HepG2 (cell line): ENCODE results near the gene PIP5K1C. TPM values are rescaled to one million over a fixed set of nuclear protein-coding genes. Genes with fewer than 3 reads are reported as not detected.

ENCODE experiments used
- ATAC-seq: fragments of 200-7000 bp; cut with Tn5 transposase; 3 replicates; pipeline ENCODE4 v1.9.1; 2020; ENCODE audit warnings: mild to moderate bottlenecking, moderate library complexity
- BruUV-seq: library from RNA; stranded (reverse); fragments of 400-500 nt; replicated peaks from 2 replicates; lab custom pipeline; 2021; lab: Mats Ljungman, UMichigan
- CTCF ChIA-PET: fragments of 300-600 bp; formaldehyde crosslinking; extraction: SDS; loops from one replicate; lab custom pipeline; 2021; ENCODE audit warnings: low total read pairs, inconsistent platforms, low intra/inter-chr PET ratio; lab: Yijun Ruan, JAX
- POLR2A ChIA-PET: fragments of 350-600 bp; sonication (Branson Sonifier 250); formaldehyde crosslinking; loops from one replicate; lab custom pipeline; 2020; ENCODE audit warnings: antibody characterized with exemption, inconsistent platforms; lab: Yijun Ruan, JAX
- DNase-seq: peaks from one replicate; pipeline ENCODE4 v3.0.0-alpha.2; 2015; ENCODE audit warnings: low spot score
- FAIRE-seq: peaks from 3 replicates; lab custom pipeline; 2011; peaks lifted over from hg19 to GRCh38; lab: Jason Lieb, UNC
- H2AFZ ChIP-seq: one replicate; pipeline ENCODE4 v1.6.1; 2011; ENCODE audit warnings: low read length, inconsistent platforms
- H3K27ac ChIP-seq: fragments of 300-600 bp; 3 replicates; pipeline ENCODE4 v1.8.0; 2011; ENCODE audit warnings: mixed run types, mild to moderate bottlenecking, mixed read lengths, low read length, inconsistent platforms; ENCODE audit not compliant: insufficient read depth; ENCODE audit errors: extremely low read length
- H3K27me3 ChIP-seq, 2 experiments: fragments of 200-600 bp in 1 of 2; 2 replicates in 1 of 2; 3 replicates in 1 of 2; pipeline versions ENCODE4 v1.6.0 to v1.8.0; 2011; ENCODE audit warnings: low read length in 2 of 2, mild to moderate bottlenecking in 2 of 2, moderate library complexity in 2 of 2, inconsistent platforms in 1 of 2; ENCODE audit not compliant: insufficient read depth in 2 of 2, control insufficient read depth in 1 of 2
- H3K36me3 ChIP-seq, 2 experiments: fragments of 200-600 bp in 1 of 2; replicated peaks in 1 of 2; 2 replicates in 1 of 2; 3 replicates in 1 of 2; pipeline versions ENCODE4 v1.5.1 to v1.8.0; 2011; ENCODE audit warnings: low read length in 2 of 2, inconsistent platforms in 1 of 2; ENCODE audit not compliant: insufficient read depth in 2 of 2, control insufficient read depth in 1 of 2
- H3K4me1 ChIP-seq: 2 replicates; pipeline ENCODE4 v1.5.1; 2012; ENCODE audit warnings: low read length, inconsistent platforms; ENCODE audit not compliant: insufficient read depth
- H3K4me2 ChIP-seq: 2 replicates; pipeline ENCODE4 v1.6.0; 2011; ENCODE audit warnings: low read depth, low read length, inconsistent platforms
- H3K4me3 ChIP-seq, 3 experiments: fragments of 200-600 bp in 1 of 3; sonication (generic), shearing (Covaris generic) in 1 of 3; replicated peaks in 1 of 3; 2 replicates each; pipeline ENCODE4 v1.5.1; 2011 to 2016; ENCODE audit warnings: low read length in 3 of 3, inconsistent platforms in 2 of 3, low read depth in 2 of 3, mild to moderate bottlenecking in 2 of 3, control low read depth in 1 of 3, mixed read lengths in 1 of 3; ENCODE audit not compliant: insufficient read depth in 1 of 3
- H3K79me2 ChIP-seq: one replicate; pipeline ENCODE4 v1.6.1; 2011; ENCODE audit warnings: low read length, inconsistent platforms; ENCODE audit not compliant: insufficient read depth
- H3K9ac ChIP-seq: 2 replicates; pipeline ENCODE4 v1.6.0; 2011; ENCODE audit warnings: mild to moderate bottlenecking, low read depth, low read length, inconsistent platforms; ENCODE audit not compliant: insufficient read depth
- H3K9me3 ChIP-seq: 2 replicates; pipeline ENCODE4 v1.5.1; 2012; ENCODE audit warnings: mild to moderate bottlenecking, low read length
- H4K20me1 ChIP-seq: 2 replicates; pipeline ENCODE4 v1.6.0; 2011; ENCODE audit warnings: inconsistent platforms, mild to moderate bottlenecking, low read length, moderate library complexity; ENCODE audit not compliant: insufficient read depth
- ATF7 ChIP-seq, 2 experiments: fragments of 450-650 bp in 1 of 2; sonication (generic) in 1 of 2; formaldehyde crosslinking in 1 of 2; IDR thresholded peaks; 2 replicates each; pipeline versions ENCODE4 v1.4.0 to v1.6.1; 2016 to 2020; ENCODE audit warnings: antibody characterized with exemption in 1 of 2, mild to moderate bottlenecking in 1 of 2, missing genetic modification reagents in 1 of 2
- CREB1 ChIP-seq, 2 experiments: fragments of 450-650 bp in 1 of 2; IDR thresholded peaks; 2 replicates each; pipeline ENCODE4 v1.6.1; 2016 to 2017; ENCODE audit warnings: control low read depth in 1 of 2, mild to moderate bottlenecking in 1 of 2, missing compliant biosample characterization in 1 of 2, missing genetic modification characterization in 1 of 2
- HNRNPL ChIP-seq: fragments of 200-400 bp; formaldehyde crosslinking; IDR thresholded peaks from 2 replicates; pipeline ENCODE4 v1.6.1; 2017; ENCODE audit warnings: mild to moderate bottlenecking, low read depth, low read length
- JUNB ChIP-seq: sonication (generic); formaldehyde crosslinking; IDR thresholded peaks from 2 replicates; pipeline ENCODE4 v1.8.0; 2022; ENCODE audit warnings: missing genetic modification reagents, mild to moderate bottlenecking, borderline replicate concordance
- NR2F6 ChIP-seq, 2 experiments: IDR thresholded peaks; 2 replicates each; pipeline ENCODE4 v1.6.1; 2016; ENCODE audit warnings: antibody characterized with exemption in 1 of 2, mild to moderate bottlenecking in 1 of 2
- PCBP1 ChIP-seq: fragments of 200-400 bp; formaldehyde crosslinking; IDR thresholded peaks from 2 replicates; pipeline ENCODE4 v1.6.1; 2017; ENCODE audit warnings: mild to moderate bottlenecking, low read depth, low read length, borderline replicate concordance
- RBM22 ChIP-seq: fragments of 200-400 bp; formaldehyde crosslinking; optimal IDR thresholded peaks from 2 replicates; pipeline ENCODE3; 2017; ENCODE audit warnings: mild to moderate bottlenecking, low read length, moderate library complexity
- ZNF543 ChIP-seq: sonication (generic); formaldehyde crosslinking; IDR thresholded peaks from 2 replicates; pipeline ENCODE4 v1.4.0; 2020; ENCODE audit warnings: mild to moderate bottlenecking, missing genetic modification reagents
- ZNF616 ChIP-seq: sonication (generic); formaldehyde crosslinking; IDR thresholded peaks from 2 replicates; pipeline ENCODE4 v1.5.0; 2020; ENCODE audit warnings: low read depth, mild to moderate bottlenecking, missing genetic modification reagents
- WGBS: methylation state at CpG from one replicate; pipeline ENCODE4 v1.1.6; 2017; ENCODE audit warnings: low lambda C conversion rate; 5-methylcytosine and 5-hydroxymethylcytosine counted together
- in situ Hi-C: cut with HindIII; loops from 2 replicates; pipeline ENCODE4 v1.10.0; 2017; ENCODE audit warnings: low pct_unique_long_range_greater_than_20kb; ENCODE audit not compliant: extremely low pct_ligation_motif_present
- intact Hi-C: fragments of 100-400 bp; cut with micrococcal nuclease; formaldehyde crosslinking; loops from one replicate; pipeline ENCODE4 v1.10.0; 2022; ENCODE audit not compliant: unreplicated experiment
- polyA plus RNA-seq, 8 experiments: library from polyadenylated mRNA; depleted of rRNA in 3 of 8; stranded (reverse) in 7 of 8; unstranded in 1 of 8; fragments of >200 nt; fragmentation: Illumina TruSeq in 4 of 8; extraction: Trizol in 4 of 8; gene quantifications; 2 replicates each; pipeline versions ENCODE4 v1.2.1 to v1.2.3, GENCODE V29; 2011 to 2016; ENCODE audit warnings: low read depth in 4 of 8, missing spikeins in 1 of 8, mixed read lengths in 1 of 8; ENCODE audit not compliant: insufficient read depth in 1 of 8
- total RNA-seq, 5 experiments: library from RNA; depleted of rRNA; stranded (reverse); fragments of >200 nt; fragmentation: Illumina TruSeq; extraction: Trizol; gene quantifications; 2 replicates each; pipeline ENCODE4 v1.2.3, GENCODE V29; 2016; ENCODE audit warnings: low read depth in 1 of 5
- TF ChIP-seq, protein P1 (sequence below): IDR thresholded peaks from 2 replicates; pipeline ENCODE4 v1.6.1; 2016; ENCODE audit warnings: low read depth, borderline replicate concordance
- TF ChIP-seq, protein P2 (sequence below): sonication (generic); formaldehyde crosslinking; conservative IDR thresholded peaks from 2 replicates; pipeline ENCODE4 v1.4.0; 2020; ENCODE audit warnings: missing genetic modification reagents

The PIP5K1C gene
- total and polyA plus RNA-seq, 2 of the 13 experiments (the other 11 are each of a cell fraction or from before 2014, with no cell fraction given), result 3.6 to 4.3 TPM

DNA sequence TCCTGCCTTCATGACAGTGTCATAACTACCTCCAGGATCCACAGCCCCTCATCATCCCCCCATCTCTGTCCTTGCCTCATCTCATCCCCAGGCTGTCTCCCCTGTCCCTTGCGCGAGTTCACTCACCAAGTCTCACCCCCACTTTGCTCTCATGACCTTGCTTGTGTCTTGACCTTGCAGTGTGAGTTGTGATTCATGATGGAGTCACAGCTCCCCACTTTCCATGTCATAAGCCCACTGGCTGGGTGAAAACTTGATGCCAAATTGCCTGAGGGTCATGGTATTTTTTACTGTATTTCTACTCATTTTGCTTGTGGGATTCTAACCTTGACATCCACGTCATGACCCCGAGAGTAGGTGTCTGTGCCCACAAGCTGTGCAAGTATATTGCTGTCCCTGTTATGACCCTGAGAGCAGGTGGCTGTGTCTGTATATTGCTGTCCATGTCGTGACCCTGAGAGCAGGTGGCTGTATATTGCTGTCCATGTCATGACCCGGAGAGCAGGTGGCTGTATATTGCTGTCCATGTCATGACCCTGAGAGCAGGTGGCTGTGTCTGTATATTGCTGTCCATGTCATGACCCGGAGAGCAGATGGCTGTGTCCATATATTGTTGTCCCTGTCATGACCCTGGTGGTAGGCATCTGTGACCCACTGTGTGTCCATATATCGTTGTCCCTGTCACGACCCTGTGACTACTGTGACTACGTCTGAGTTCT is 37.4 kb upstream of the PIP5K1C start (continued):
- TF ChIP-seq NR2F6 (IDR thresholded peaks at IDR 0.05), result no peak
- no peak for TF ChIP-seq NR2F6 (CRISPR knock-in tag; IDR thresholded peaks at IDR 0.05)
- TF ChIP-seq, protein P1, sequence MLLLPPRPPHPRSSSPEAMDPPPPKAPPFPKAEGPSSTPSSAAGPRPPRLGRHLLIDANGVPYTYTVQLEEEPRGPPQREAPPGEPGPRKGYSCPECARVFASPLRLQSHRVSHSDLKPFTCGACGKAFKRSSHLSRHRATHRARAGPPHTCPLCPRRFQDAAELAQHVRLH, result no peak
- TF ChIP-seq JUNB (CRISPR knock-in tag), result no peak
- TF ChIP-seq RBM22, result no peak
- no peak for TF ChIP-seq ZNF616 (CRISPR knock-in tag)
- no peak for TF ChIP-seq HNRNPL
- no peak for TF ChIP-seq PCBP1
- no peak for TF ChIP-seq ZNF543 (CRISPR knock-in tag)
- TF ChIP-seq, all 625 proteins: peak for 0

DNA sequence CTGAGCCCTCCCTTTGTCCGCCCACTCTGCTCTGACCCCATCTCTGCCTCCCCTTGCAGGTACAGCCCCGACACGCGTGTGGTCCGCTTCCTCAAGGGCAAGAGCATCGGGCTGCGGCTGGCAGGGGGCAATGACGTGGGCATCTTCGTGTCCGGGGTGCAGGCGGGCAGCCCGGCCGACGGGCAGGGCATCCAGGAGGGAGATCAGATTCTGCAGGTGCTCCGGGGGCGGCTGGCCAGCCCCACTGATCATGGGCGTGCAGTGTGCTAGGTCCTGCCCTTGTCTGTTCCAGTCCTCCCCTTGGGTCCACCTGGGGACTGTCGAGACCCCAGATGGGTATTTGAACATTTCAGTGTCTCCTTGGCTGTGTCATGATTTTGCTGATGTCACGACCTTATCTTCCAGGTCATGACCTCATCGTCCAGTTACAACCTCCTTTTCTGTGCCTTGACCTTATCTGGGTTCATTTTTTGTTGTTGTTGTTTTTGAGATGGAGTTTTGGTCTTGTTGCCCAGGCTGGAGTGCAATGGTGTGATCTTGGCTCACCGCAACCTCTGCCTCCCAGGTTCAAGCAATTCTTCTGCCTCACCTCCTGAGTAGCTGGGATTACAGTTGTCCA is 35.9 kb upstream of the PIP5K1C start:
- TF ChIP-seq ATF7 (IDR thresholded peaks at IDR 0.05) (peak; percentile 75), ATF7 (CRISPR knock-in tag; IDR thresholded peaks at IDR 0.05) (no peak), CREB1 (IDR thresholded peaks at IDR 0.05) (peak; percentile 78), CREB1 (CRISPR knock-in tag; IDR thresholded peaks at IDR 0.05) (no peak)
- TF ChIP-seq, protein P2, sequence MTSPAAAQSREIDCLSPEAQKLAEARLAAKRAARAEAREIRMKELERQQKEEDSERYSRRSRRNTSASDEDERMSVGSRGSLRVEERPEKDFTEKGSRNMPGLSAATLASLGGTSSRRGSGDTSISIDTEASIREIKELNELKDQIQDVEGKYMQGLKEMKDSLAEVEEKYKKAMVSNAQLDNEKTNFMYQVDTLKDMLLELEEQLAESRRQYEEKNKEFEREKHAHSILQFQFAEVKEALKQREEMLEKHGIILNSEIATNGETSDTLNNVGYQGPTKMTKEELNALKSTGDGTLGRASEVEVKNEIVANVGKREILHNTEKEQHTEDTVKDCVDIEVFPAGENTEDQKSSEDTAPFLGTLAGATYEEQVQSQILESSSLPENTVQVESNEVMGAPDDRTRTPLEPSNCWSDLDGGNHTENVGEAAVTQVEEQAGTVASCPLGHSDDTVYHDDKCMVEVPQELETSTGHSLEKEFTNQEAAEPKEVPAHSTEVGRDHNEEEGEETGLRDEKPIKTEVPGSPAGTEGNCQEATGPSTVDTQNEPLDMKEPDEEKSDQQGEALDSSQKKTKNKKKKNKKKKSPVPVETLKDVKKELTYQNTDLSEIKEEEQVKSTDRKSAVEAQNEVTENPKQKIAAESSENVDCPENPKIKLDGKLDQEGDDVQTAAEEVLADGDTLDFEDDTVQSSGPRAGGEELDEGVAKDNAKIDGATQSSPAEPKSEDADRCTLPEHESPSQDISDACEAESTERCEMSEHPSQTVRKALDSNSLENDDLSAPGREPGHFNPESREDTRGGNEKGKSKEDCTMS (CRISPR knock-in tag), result no peak
- TF ChIP-seq, all 625 proteins: peak for 2
- no peak overlapping the region for H3K9ac ChIP-seq
- CTCF ChIA-PET, result no interaction called here
- H3K4me1 ChIP-seq, result no peaks in the 10 kb centered on the region
- 0 out of 5 replicates have a peak, but pooled peaks cover 0 to 3% of the 10 kb centered on the region in 2 experiments for H3K36me3 ChIP-seq
- H2AFZ ChIP-seq, result no peak overlapping the region
- H4K20me1 ChIP-seq, result no peaks in the 10 kb centered on the region
- WGBS, result 93% methylated on average over 14 of the region's 21 CpGs
- BruUV-seq, result no TSS peak
- H3K4me3 ChIP-seq, result no peak overlapping the region
- H3K4me2 ChIP-seq, result no peak overlapping the region
- no peak for DNase-seq
- FAIRE-seq, result no peak
- intact Hi-C loops, result no loop called here
- in situ Hi-C loops, result no loop called here
- POLR2A ChIA-PET, result no interaction called here
- no peaks in the 10 kb centered on the region for H3K27me3 ChIP-seq
- no peak overlapping the region for H3K27ac ChIP-seq
- ATAC-seq, result no peak
- H3K9me3 ChIP-seq, result no peaks in the 10 kb centered on the region
- H3K79me2 ChIP-seq, result no peaks in the 10 kb centered on the region
